Testis (tissue), 2 donors: Measurements from ENCODE around the gene RAD51D.

ENCODE experiments used
- POLR2A ChIP-seq: fragments of 450-650 bp; IDR thresholded peaks from one replicate; pipeline ENCODE4 v1.6.1; 2017; ENCODE audit warnings: antibody characterized with exemption, mild to moderate bottlenecking, moderate library complexity
- TF ChIP-seq, protein P1 (sequence below), 3 experiments: fragments of 450-650 bp in 2 of 3; fragments of 200-600 bp in 1 of 3; sonication (generic) in 1 of 3; IDR thresholded peaks; one replicate each; pipeline ENCODE4 v1.5.1; 2016 to 2019; ENCODE audit warnings: antibody characterized with exemption in 3 of 3, mild to moderate bottlenecking in 2 of 3, moderate library complexity in 1 of 3

DNA sequence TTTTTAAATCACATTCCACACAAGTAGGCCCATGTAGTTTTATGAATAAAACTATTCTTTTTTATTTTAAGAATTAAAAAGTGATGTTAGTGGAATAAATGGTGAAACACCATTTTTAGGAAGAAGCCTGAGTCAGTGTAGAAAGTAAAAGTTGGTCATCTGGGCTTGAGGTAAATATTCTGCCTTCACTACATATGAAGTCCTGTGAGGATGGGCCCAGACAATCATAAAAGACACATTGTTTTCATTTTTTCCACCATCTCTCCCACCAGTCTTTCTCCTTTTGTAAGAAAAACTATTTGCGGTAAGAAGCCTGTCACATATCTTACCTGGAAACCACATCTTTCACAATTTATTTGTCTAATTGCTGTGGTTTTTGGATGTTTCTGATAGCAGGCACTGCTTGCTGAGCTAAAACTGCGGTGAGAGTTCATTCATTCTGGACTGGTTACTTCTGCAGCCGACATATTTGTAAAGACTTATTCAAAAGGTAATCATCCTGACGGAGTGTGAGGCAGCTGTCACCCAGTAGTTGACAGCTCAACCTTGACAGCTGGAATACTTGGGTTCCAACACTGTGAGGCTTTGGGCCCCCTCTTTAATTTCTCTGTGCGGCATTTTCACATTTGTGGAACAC is 45.6 kb downstream of the RAD51D start:
- TF ChIP-seq, protein P1, sequence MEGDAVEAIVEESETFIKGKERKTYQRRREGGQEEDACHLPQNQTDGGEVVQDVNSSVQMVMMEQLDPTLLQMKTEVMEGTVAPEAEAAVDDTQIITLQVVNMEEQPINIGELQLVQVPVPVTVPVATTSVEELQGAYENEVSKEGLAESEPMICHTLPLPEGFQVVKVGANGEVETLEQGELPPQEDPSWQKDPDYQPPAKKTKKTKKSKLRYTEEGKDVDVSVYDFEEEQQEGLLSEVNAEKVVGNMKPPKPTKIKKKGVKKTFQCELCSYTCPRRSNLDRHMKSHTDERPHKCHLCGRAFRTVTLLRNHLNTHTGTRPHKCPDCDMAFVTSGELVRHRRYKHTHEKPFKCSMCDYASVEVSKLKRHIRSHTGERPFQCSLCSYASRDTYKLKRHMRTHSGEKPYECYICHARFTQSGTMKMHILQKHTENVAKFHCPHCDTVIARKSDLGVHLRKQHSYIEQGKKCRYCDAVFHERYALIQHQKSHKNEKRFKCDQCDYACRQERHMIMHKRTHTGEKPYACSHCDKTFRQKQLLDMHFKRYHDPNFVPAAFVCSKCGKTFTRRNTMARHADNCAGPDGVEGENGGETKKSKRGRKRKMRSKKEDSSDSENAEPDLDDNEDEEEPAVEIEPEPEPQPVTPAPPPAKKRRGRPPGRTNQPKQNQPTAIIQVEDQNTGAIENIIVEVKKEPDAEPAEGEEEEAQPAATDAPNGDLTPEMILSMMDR (IDR thresholded peaks at IDR 0.05), result no peak
- no peak for TF ChIP-seq POLR2A
